OCI-LY1 (cell line): ENCODE data around the gene GRIA1.

Experiments used
- H2AFZ ChIP-seq: fragments of 200-600 bp; sonication (generic), shearing (Covaris generic); 2 replicates; pipeline ENCODE4 v1.6.0; 2014; ENCODE audit warnings: antibody characterized with exemption, mild to moderate bottlenecking, low read length
- H3F3A ChIP-seq: fragments of 200-600 bp; sonication (generic), shearing (Covaris generic); 2 replicates; pipeline ENCODE4 v1.6.0; 2014; ENCODE audit warnings: mild to moderate bottlenecking, antibody characterized with exemption, low read length, moderate library complexity; ENCODE audit not compliant: insufficient read depth
- H3K27ac ChIP-seq: fragments of 200-600 bp; sonication (generic); 2 replicates; pipeline ENCODE4 v1.5.1; 2014; ENCODE audit warnings: low read length, mixed run types, mild to moderate bottlenecking, low read depth; ENCODE audit not compliant: poor library complexity, severe bottlenecking
- H3K27me3 ChIP-seq: fragments of 200-600 bp; sonication (generic); 2 replicates; pipeline ENCODE4 v1.6.0; 2014; ENCODE audit warnings: antibody characterized with exemption, mild to moderate bottlenecking, low read length, moderate library complexity; ENCODE audit not compliant: insufficient read depth
- H3K36me3 ChIP-seq: fragments of 200-600 bp; sonication (generic); 2 replicates; pipeline ENCODE4 v1.6.1; 2014; ENCODE audit warnings: mild to moderate bottlenecking, antibody characterized with exemption, low read length, moderate library complexity, mixed read lengths; ENCODE audit not compliant: insufficient read depth
- H3K4me1 ChIP-seq: fragments of 200-600 bp; sonication (generic); 2 replicates; pipeline ENCODE4 v1.5.1; 2014; ENCODE audit warnings: mild to moderate bottlenecking, low read length, moderate library complexity; ENCODE audit not compliant: insufficient read depth, severe bottlenecking
- H3K4me2 ChIP-seq: fragments of 200-600 bp; sonication (generic), shearing (Covaris generic); 2 replicates; pipeline ENCODE4 v1.6.1; 2014; ENCODE audit warnings: low read length
- H3K4me3 ChIP-seq: fragments of 200-600 bp; sonication (generic); 2 replicates; pipeline ENCODE4 v1.5.1; 2014; ENCODE audit warnings: low read length, low read depth, mild to moderate bottlenecking, mixed read lengths; ENCODE audit not compliant: poor library complexity, severe bottlenecking
- H3K79me2 ChIP-seq: fragments of 200-600 bp; shearing (Covaris generic); 2 replicates; pipeline ENCODE4 v1.6.1; 2016; ENCODE audit warnings: mixed run types, low read length, mixed read lengths; ENCODE audit not compliant: insufficient read depth
- H3K9ac ChIP-seq: fragments of 200-600 bp; sonication (generic), shearing (Covaris generic); 2 replicates; pipeline ENCODE4 v1.6.1; 2014; ENCODE audit warnings: mild to moderate bottlenecking, low read length, mixed read lengths
- H3K9me2 ChIP-seq: fragments of 200-600 bp; sonication (generic), shearing (Covaris generic); 2 replicates; pipeline ENCODE4 v1.6.1; 2014; ENCODE audit warnings: low read depth, mild to moderate bottlenecking, low read length, mixed read lengths
- H3K9me3 ChIP-seq: fragments of 200-600 bp; shearing (Covaris generic); 2 replicates; pipeline ENCODE4 v1.6.1; 2014; ENCODE audit warnings: low read length, mixed read lengths
- H4K20me1 ChIP-seq: fragments of 200-600 bp; sonication (generic), shearing (Covaris generic); 2 replicates; pipeline ENCODE4 v1.6.0; 2016; ENCODE audit warnings: mild to moderate bottlenecking, low read length; ENCODE audit not compliant: insufficient read depth
- CTCF ChIP-seq: fragments of 200-600 bp; sonication (generic), shearing (Covaris generic); IDR thresholded peaks from 2 replicates; pipeline ENCODE4 v1.5.1; 2017; ENCODE audit warnings: mild to moderate bottlenecking, antibody characterized with exemption, low read length, moderate library complexity, mixed read lengths
- EZH2 ChIP-seq: fragments of 200-600 bp; sonication (generic), shearing (Covaris generic); IDR thresholded peaks from 2 replicates; pipeline ENCODE4 v1.8.0; 2017; ENCODE audit warnings: borderline replicate concordance, mixed run types, mild to moderate bottlenecking, antibody characterized with exemption, low read length, moderate library complexity, mixed read lengths

GRIA1 gene

GRCh38 chr5:153779836-153780235, 289.4 kb downstream of the GRIA1 start:
- no peaks in the 10 kb centered on the region for H3F3A ChIP-seq
- no peak overlapping the region for H2AFZ ChIP-seq
- H3K4me2 ChIP-seq, result no peak overlapping the region
- no peaks in the 10 kb centered on the region for H3K4me1 ChIP-seq
- H3K9me2 ChIP-seq, result no peaks in the 10 kb centered on the region
- H3K4me3 ChIP-seq, result no peak overlapping the region
- no peaks in the 10 kb centered on the region for H4K20me1 ChIP-seq
- TF ChIP-seq CTCF, result no peak
- TF ChIP-seq EZH2, result no peak
- no peaks in the 10 kb centered on the region for H3K27me3 ChIP-seq
- no peak overlapping the region for H3K27ac ChIP-seq
- H3K9ac ChIP-seq, result no peak overlapping the region
- no peaks in the 10 kb centered on the region for H3K36me3 ChIP-seq
- H3K9me3 ChIP-seq, result no peaks in the 10 kb centered on the region
- H3K79me2 ChIP-seq, result no peaks in the 10 kb centered on the region

- H4K20me1 ChIP-seq, result no peaks in the 10 kb centered on the region
- no peaks in the 10 kb centered on the region for H3K27me3 ChIP-seq
- H3K9ac ChIP-seq, result no peak overlapping the region
- H3K4me2 ChIP-seq, result no peak overlapping the region
- TF ChIP-seq CTCF (no peak), EZH2 (no peak)
- no peaks in the 10 kb centered on the region for H3K36me3 ChIP-seq
- no peaks in the 10 kb centered on the region for H3K9me3 ChIP-seq
- H3K79me2 ChIP-seq, result no peaks in the 10 kb centered on the region
- H3K9me2 ChIP-seq, result no peaks in the 10 kb centered on the region
- H3K4me3 ChIP-seq, result no peak overlapping the region
- H2AFZ ChIP-seq, result no peak overlapping the region
- no peaks in the 10 kb centered on the region for H3K4me1 ChIP-seq
- no peaks in the 10 kb centered on the region for H3F3A ChIP-seq
- no peak overlapping the region for H3K27ac ChIP-seq
These were observed 290.6 kb downstream of the GRIA1 start for GRCh38 chr5:153780876-153781705.

GRCh38 chr5:153782589-153783361, 292.3 kb downstream of the GRIA1 start:
- Histone ChIP-seq H3K27me3 (no peaks in the 10 kb centered on the region), H3K79me2 (no peaks in the 10 kb centered on the region), H3K4me1 (no peaks in the 10 kb centered on the region), H3K9me3 (no peaks in the 10 kb centered on the region), H3K9me2 (no peaks in the 10 kb centered on the region), H3K9ac (no peak overlapping the region), H2AFZ (no peak overlapping the region), H3F3A (no peaks in the 10 kb centered on the region), H3K4me2 (no peak overlapping the region), H3K27ac (no peak overlapping the region), H3K36me3 (no peaks in the 10 kb centered on the region), H4K20me1 (no peaks in the 10 kb centered on the region), H3K4me3 (no peak overlapping the region)
- TF ChIP-seq CTCF (no peak), EZH2 (no peak)
